Nephron (organoid): ENCODE results near the gene EPHB6.
A peak's percentile ranks its signal among the peaks of the same experiment; 100 is the strongest.

Source experiments
- H3K27ac Mint-ChIP-seq, 3 experiments: 2 replicates each; pipeline ENCODE4 v1.8.0; 2020; ENCODE audit warnings: mixed read lengths in 3 of 3, mild to moderate bottlenecking in 2 of 3, moderate library complexity in 1 of 3
- H3K27me3 Mint-ChIP-seq: 2 replicates; pipeline ENCODE4 v1.8.0; 2021; ENCODE audit warnings: low read depth, mild to moderate bottlenecking, moderate library complexity, mixed read lengths
- H3K36me3 Mint-ChIP-seq: 2 replicates; pipeline ENCODE4 v1.8.0; 2020; ENCODE audit warnings: low read depth, mixed read lengths
- H3K4me1 Mint-ChIP-seq: 2 replicates; pipeline ENCODE4 v1.8.0; 2020; ENCODE audit warnings: mixed read lengths
- H3K4me3 Mint-ChIP-seq, 3 experiments: 2 replicates each; pipeline ENCODE4 v1.8.0; 2020; ENCODE audit warnings: mild to moderate bottlenecking in 3 of 3, mixed read lengths in 3 of 3, moderate library complexity in 2 of 3
- H3K9me3 Mint-ChIP-seq: 2 replicates; pipeline ENCODE4 v1.8.0; 2020; ENCODE audit warnings: mixed read lengths
- TF ChIP-seq, protein P1 (sequence below), 3 experiments: fragments of 200-600 bp; sonication (generic); IDR thresholded peaks; one replicate each; pipeline ENCODE4 v1.5.0; 2021; ENCODE audit warnings: antibody characterized with exemption in 3 of 3; ENCODE audit not compliant: unreplicated experiment in 3 of 3

The EPHB6 gene

DNA sequence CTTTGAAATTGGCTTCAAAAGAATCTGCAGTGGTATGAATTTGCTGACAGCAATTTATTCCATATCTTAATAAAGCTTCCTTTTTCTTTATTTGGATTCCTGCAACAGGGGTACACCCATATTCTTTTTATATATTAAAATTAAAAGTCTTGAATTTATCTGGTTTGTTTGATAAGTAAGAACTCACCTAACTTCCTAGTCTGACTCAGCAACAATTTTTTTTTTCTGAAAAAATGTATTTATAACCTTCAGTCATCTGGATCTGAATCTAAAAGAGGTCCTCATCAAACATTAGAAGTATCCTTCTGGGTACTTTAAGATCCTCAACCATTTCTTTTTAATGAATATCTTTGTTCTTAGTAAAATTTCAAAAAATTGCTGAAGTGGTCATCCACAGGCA, 4.5 kb downstream of the EPHB6 start:
- peaks cover 10% of the 10 kb centered on the region for H3K4me1 Mint-ChIP-seq
- no peaks in the 10 kb centered on the region for H3K9me3 Mint-ChIP-seq
- TF ChIP-seq, protein P1, sequence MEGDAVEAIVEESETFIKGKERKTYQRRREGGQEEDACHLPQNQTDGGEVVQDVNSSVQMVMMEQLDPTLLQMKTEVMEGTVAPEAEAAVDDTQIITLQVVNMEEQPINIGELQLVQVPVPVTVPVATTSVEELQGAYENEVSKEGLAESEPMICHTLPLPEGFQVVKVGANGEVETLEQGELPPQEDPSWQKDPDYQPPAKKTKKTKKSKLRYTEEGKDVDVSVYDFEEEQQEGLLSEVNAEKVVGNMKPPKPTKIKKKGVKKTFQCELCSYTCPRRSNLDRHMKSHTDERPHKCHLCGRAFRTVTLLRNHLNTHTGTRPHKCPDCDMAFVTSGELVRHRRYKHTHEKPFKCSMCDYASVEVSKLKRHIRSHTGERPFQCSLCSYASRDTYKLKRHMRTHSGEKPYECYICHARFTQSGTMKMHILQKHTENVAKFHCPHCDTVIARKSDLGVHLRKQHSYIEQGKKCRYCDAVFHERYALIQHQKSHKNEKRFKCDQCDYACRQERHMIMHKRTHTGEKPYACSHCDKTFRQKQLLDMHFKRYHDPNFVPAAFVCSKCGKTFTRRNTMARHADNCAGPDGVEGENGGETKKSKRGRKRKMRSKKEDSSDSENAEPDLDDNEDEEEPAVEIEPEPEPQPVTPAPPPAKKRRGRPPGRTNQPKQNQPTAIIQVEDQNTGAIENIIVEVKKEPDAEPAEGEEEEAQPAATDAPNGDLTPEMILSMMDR (IDR thresholded peaks at IDR 0.05; ENCODE audit: unreplicated experiment in 3 of 3), result no peak
- H3K36me3 Mint-ChIP-seq, result peaks cover 7% of the 10 kb centered on the region
- no peak overlapping the region for H3K27ac Mint-ChIP-seq
- peak overlapping the region in 1 of 3 experiments; percentile 52 for H3K4me3 Mint-ChIP-seq
- peaks cover 8% of the 10 kb centered on the region for H3K27me3 Mint-ChIP-seq

DNA sequence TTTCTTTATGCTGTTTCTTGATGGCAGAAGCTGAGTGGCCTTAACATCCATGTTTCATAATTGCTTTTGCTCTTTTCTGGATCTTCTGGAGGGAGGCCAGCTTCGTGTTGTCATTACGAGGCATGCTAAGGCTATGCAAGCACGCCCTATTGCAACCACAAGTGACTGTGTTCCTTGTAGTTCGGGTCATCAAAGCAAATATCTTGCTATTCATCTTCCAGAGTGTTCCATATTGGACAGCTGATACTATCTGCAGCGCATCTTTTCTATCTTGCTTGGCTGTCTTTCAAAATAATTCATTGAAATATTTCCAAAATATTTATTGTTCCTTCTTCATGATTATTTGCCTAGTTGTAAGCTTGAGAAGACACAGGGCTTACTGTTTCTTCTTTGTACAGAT, 5.0 kb downstream of the EPHB6 start:
- peaks cover 9% of the 10 kb centered on the region for H3K36me3 Mint-ChIP-seq
- H3K9me3 Mint-ChIP-seq, result no peaks in the 10 kb centered on the region
- peak overlapping the region in 2 of 3 experiments; percentile 8 to 52 for H3K4me3 Mint-ChIP-seq
- peak overlapping the region in 1 of 3 experiments; percentile 23 for H3K27ac Mint-ChIP-seq
- peaks cover 10% of the 10 kb centered on the region for H3K27me3 Mint-ChIP-seq
- peaks cover 10% of the 10 kb centered on the region for H3K4me1 Mint-ChIP-seq
- TF ChIP-seq, protein P1 (IDR thresholded peaks at IDR 0.05; ENCODE audit: unreplicated experiment in 3 of 3), result no peak

DNA sequence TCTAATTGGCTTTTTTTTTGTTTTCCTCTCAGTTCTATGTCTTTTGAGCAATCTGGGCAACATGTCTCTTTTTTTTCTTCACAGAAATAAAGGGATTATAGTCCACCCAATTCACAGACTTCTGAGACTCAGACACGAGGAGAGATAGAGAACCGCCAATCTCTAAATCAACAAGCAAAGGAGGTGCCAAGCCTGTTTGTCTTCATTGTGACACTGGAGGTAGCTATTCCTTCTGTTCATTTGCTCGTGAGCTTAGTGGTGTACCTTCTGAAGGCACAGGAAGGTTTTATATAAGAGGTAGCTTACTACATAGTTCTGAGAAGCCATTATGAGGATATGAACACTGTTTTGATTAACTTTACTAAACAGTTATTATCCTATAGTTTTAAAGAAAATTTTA, 6.1 kb downstream of the EPHB6 start:
- Mint-ChIP-seq H3K36me3 (peaks cover 10% of the 10 kb centered on the region), H3K9me3 (no peaks in the 10 kb centered on the region), H3K4me3 (no peak overlapping the region), H3K4me1 (peaks cover 10% of the 10 kb centered on the region), H3K27ac (no peak overlapping the region), H3K27me3 (peaks cover 14% of the 10 kb centered on the region)
- TF ChIP-seq, protein P1 (IDR thresholded peaks at IDR 0.05; ENCODE audit: unreplicated experiment in 3 of 3), result no peak

DNA sequence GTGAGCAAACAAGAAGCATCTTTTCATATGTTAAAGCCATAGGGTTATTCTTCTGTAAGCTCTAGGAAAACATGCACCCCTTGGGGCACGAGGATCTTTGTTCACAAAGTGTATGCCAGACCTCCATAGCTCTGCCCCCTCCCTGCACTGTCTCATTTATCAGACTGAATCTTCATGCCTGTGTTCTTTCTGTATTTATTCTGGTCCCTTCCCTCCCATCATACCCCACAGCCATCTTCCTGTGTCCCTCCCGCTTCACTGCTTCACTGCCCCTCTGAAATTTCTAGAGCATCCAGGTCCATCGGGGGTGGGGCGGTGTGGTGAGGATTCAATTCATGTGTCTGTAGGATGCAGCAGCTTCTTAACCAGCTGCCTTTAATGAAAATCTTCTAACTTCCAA, 7.5 kb downstream of the EPHB6 start:
- TF ChIP-seq, protein P1 (IDR thresholded peaks at IDR 0.05; ENCODE audit: unreplicated experiment in 3 of 3), result no peak
- Mint-ChIP-seq H3K27ac (no peak overlapping the region), H3K27me3 (peaks cover 9% of the 10 kb centered on the region), H3K36me3 (peaks cover 10% of the 10 kb centered on the region), H3K4me1 (peaks cover 5% of the 10 kb centered on the region), H3K9me3 (no peaks in the 10 kb centered on the region), H3K4me3 (no peak overlapping the region)

- peaks cover 10% of the 10 kb centered on the region for H3K36me3 Mint-ChIP-seq
- H3K27me3 Mint-ChIP-seq, result peaks cover 9% of the 10 kb centered on the region
- no peaks in the 10 kb centered on the region for H3K9me3 Mint-ChIP-seq
- TF ChIP-seq, protein P1 (IDR thresholded peaks at IDR 0.05; ENCODE audit: unreplicated experiment in 3 of 3), result no peak
- H3K27ac Mint-ChIP-seq, result no peak overlapping the region
- H3K4me3 Mint-ChIP-seq, result no peak overlapping the region
- H3K4me1 Mint-ChIP-seq, result peaks cover 5% of the 10 kb centered on the region
Observed at GRCh38 chr7:142862786-142863400, 8.0 kb downstream of the EPHB6 start.
